ENCODE measurements around the gene UGT1A7.
A peak's percentile ranks its signal among the peaks of the same experiment; 100 is the strongest.

The UGT1A7 gene

DNA sequence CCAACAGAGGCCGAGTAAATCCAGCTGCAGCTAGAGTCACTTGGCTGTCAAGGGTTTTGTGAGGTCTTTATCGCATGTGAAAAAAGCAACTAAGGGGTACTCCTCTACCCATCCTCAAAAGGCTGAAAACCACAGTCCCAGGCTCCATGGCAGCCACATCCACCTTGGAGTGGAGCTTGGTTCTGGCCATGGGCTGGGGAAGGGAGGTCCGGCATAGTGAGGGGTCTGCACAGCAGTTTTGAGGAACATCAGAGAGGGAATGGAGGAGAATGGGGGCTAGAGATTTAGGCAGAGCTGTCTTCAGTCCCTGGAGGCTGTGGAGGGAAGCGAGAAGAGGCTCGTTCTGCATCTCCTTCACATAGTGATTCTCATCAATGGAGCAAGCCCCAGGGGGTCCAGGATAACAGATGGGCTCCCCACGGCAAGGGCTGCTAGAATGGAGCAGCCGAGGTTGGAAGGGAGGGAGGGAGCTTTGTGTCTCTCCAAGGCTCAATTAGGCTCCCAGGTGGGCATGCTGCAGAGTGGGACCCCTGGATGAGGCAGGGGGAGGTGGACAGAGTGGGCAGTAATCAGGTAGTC lies 117.5 kb downstream of the UGT1A7 start:
- DNase-seq (ENCODE audit: low spot score): no peak

- no peak for DNase-seq (ENCODE audit: low spot score)
These were observed 118.0 kb downstream of the UGT1A7 start for GRCh38 chr2:233799716-233800115.

- no peak for DNase-seq (ENCODE audit: low spot score)
These were observed 118.5 kb downstream of the UGT1A7 start for GRCh38 chr2:233800208-233800607.

DNA sequence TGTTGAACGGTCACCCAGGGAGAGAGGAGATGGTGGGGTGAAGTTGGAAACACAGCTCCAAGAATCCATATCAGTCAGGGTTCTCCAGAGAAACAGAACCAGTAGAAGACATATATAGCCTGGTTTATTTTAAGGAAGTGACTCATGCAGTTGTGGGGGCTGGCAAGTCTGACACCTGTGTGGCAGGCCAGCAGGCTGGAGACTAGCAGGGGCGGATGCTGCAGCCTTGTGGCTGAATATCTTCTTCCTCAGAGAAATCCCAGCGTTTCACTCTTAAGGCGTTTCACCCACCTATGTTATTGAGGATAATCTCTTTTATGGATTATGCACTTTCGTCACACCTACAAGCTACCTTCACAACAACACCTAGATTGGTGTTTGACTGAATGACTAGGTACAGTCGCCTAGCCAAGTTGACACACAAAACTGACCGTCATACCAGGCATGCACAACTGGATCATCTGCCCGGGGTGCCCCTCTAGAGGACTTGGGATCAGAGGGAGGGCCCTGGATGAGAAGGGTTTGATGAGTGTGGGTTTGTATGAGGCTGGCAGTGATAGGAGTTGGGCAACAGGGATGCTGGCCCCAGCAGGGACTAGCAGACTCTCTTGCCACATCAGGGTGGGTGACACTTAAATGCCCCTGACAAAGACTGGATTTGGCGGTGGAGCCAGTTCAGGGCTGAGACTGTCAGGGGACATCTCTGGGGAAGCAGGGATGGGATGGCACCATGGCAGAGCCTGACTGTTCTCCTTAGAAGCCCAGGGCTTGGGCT lies 119.8 kb downstream of the UGT1A7 start:
- DNase-seq (ENCODE audit: low spot score): no peak

- DNase-seq (ENCODE audit: low spot score): no peak
These were observed 120.6 kb downstream of the UGT1A7 start for GRCh38 chr2:233802132-233802815.

- no peak for DNase-seq (ENCODE audit: low spot score)
These were observed 121.7 kb downstream of the UGT1A7 start for GRCh38 chr2:233803292-233803911.

- no peak for DNase-seq (ENCODE audit: low spot score)
These were observed 122.3 kb downstream of the UGT1A7 start for GRCh38 chr2:233803994-233804393.

DNA sequence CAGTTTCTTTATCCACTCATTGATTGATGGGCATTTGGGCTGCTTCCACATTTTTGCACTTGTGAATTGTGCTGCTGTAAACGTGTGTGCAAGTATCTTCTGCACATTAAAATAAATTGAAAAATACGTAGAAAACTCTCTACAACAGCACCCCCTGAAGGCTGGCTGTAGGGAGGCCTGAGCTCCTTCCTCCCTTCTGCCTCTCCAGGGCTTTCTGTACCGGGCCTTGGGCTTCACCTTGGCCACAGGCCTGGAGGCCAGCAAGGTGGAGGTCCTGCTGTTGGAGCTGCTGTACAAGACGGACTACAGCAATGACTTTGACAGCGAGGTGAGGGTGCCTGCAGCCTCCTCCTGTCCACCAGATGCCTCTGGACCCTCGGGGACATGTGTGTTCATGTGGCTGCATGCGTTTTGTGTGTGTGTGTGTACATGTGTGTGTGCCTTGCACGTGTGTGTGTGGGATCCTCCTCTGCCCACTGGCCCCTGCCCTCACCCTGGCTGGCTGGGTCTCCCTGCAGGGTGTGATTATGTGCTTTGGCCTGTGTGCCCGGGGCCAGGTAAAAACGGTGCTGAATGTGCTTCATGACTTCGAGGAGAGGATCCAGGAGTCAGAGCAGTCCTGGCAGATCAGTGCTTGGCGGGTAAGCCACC lies 125.6 kb downstream of the UGT1A7 start:
- no peak for DNase-seq (ENCODE audit: low spot score)

- no peak for DNase-seq (ENCODE audit: low spot score)
These were observed 126.5 kb downstream of the UGT1A7 start for GRCh38 chr2:233807966-233808935.

- DNase-seq (ENCODE audit: low spot score): no peak
These were observed 128.7 kb downstream of the UGT1A7 start for GRCh38 chr2:233810385-233810784.

- DNase-seq (ENCODE audit: low spot score): no peak
These were observed 129.4 kb downstream of the UGT1A7 start for GRCh38 chr2:233811087-233811486.

DNA sequence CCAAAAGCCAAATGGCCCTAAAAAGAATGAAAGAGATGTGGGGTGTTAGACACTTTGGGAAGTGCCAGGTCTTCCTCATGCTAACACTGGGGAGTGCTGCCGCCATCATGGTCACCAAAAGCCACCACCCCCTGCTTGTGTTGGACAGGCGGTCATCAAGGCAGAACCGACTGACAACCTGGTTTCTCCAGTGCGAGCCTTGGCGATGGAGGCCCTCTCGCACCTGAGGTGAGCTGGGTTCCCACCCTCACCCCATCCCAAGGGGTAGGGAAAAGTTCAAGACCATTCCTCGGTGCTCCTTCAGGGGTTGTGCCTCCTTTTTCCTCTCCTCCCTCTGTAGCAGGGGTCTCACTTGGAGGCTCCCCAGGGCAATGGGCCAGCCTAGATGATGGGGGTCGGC lies 130.0 kb downstream of the UGT1A7 start:
- DNase-seq (ENCODE audit: low spot score): no peak

GRCh38 chr2:233813236-233814055 lies 131.7 kb downstream of the UGT1A7 start:
- no peak for DNase-seq (ENCODE audit: low spot score)

DNA sequence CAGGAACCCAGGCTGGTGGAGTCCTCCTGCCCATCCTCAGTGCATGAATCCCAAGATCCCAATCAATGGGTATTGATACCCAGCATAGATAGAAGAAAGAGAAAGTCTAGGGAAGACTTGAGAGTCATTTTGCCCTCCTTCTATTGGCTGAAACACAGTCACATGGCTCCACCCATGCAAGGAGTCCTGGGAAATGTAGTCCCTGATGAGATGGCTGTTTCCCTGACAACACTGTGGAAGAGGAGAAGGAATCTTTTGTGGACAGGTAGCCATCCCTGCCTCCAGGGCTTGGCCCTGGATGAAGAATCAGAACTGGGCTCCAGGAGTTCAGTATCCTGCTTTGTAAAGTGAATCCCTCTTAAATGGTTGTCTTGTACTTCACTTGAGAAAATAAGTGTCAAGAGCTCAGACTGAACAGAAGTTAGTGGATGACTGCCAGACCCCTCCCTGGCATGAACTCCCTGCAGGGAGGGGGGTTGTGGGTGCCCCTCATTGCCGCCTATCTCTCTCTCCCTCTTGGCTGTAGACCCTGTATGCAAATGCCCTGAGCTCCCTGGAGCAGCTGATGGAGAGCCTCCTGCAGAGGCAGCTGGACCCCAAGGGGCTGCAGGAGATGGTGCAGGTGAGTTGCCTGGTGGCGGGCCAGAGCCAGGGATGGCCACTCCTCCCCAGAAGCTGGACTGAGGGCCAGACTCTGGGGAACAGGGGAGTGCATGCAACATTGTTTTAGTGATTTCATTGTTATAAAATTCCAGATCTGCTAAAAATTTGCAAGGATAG lies 132.5 kb downstream of the UGT1A7 start:
- peak; percentile 59 for DNase-seq (ENCODE audit: low spot score)

GRCh38 chr2:233815861-233816260 lies 134.2 kb downstream of the UGT1A7 start:
- DNase-seq (ENCODE audit: low spot score): no peak

- no peak for DNase-seq (ENCODE audit: low spot score)
These were observed 134.6 kb downstream of the UGT1A7 start for GRCh38 chr2:233816334-233816733.

- DNase-seq (ENCODE audit: low spot score): no peak
These were observed 135.1 kb downstream of the UGT1A7 start for GRCh38 chr2:233816771-233817170.

DNA sequence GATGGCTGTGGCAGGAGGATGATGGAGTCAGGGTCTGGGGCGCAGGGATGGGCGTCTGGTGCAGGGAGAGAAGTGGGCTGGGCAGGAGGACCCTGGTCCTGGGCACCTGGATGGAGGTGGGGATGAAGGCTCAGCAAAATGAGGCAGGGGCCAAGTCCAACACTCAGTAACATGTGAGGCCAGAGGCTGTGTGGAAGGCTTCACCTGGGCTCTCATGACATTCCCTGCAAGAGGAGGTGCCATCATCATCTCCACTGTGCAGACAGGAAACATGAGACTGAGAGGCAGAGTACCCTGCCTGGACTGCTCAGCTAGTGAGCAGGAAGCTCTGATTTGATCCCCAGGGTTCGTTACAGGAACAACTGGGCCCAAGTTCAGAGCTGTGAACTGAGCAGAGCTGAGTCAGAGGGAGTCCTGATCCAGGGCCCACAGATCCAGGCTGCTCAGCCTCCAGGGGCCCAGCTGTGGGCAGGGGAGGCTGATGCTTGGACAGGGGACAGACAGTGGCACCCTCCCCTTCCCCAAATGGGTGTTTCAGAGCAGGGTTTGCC lies 135.7 kb downstream of the UGT1A7 start:
- no peak for DNase-seq (ENCODE audit: low spot score)

DNA sequence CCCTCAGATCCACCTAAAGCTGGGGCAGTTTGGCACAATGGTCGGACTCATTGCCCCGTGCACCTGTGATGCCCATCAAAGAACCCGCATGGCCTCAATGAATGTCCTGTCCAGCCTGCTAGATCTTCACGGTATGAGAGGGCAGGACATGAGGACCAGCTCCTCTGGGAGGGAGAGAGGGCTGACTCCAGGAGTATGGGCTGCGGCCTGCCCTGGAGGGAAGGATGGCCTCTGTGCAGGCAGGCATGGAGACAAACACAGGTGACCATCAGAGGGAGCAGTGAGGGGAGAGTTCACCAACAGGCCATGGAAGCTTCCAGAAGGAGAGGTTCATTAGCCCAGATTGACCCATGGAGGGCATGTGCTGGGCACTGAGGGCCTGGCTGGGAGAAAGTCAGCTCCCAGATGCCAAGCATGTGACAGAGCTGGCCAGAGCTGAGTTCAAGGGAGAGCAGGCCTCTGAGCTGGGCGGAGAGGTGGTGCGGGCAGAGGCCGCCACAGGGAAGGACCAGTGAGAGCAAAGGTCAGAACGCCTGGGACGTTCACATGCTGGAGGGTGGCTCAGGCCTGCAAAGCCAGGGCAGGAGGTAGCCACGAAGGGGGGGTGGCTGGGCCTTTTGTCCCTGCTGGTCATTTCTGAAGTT lies 136.4 kb downstream of the UGT1A7 start:
- no peak for DNase-seq (ENCODE audit: low spot score)

Data from COLO829 (cell line).